Activated CD8-positive, alpha-beta T cell treated with anti-CD3 and anti-CD28 coated beads for 36 hours (primary cell): Measurements from ENCODE around the gene THRB. TPM values are rescaled to one million over a fixed set of nuclear protein-coding genes. Genes with fewer than 3 reads are reported as not detected.

ENCODE experiments used
- ATAC-seq: fragments of 200-7000 bp; cut with Tn5 transposase; one replicate; pipeline ENCODE4 v1.10.0; 2021; ENCODE audit warnings: mild to moderate bottlenecking, moderate library complexity
- CTCF ChIA-PET: fragments of 350-600 bp; sonication (Branson Sonifier 250); formaldehyde crosslinking; loops from one replicate; lab custom pipeline; 2021; ENCODE audit warnings: antibody characterized with exemption; lab: Charles Lee
- POLR2A ChIA-PET: fragments of 350-600 bp; sonication (Branson Sonifier 250); formaldehyde crosslinking; loops from one replicate; lab custom pipeline; 2021; ENCODE audit warnings: antibody characterized with exemption; lab: Charles Lee
- DNase-seq: peaks from one replicate; pipeline ENCODE4 v3.0.0-alpha.2; 2020
- H3K27ac Mint-ChIP-seq: one replicate; pipeline ENCODE4 v1.8.0; 2021; ENCODE audit warnings: mild to moderate bottlenecking, mixed read lengths
- H3K27me3 Mint-ChIP-seq: one replicate; pipeline ENCODE4 v1.8.0; 2021; ENCODE audit warnings: mixed read lengths
- H3K36me3 Mint-ChIP-seq: one replicate; pipeline ENCODE4 v1.8.0; 2021; ENCODE audit warnings: low read depth, mixed read lengths
- H3K4me1 Mint-ChIP-seq: one replicate; pipeline ENCODE4 v1.8.0; 2021; ENCODE audit warnings: low read depth, mixed read lengths
- H3K4me3 Mint-ChIP-seq: one replicate; pipeline ENCODE4 v1.8.0; 2021; ENCODE audit warnings: mild to moderate bottlenecking, moderate library complexity, mixed read lengths
- H3K9me3 Mint-ChIP-seq: one replicate; pipeline ENCODE4 v1.8.0; 2021; ENCODE audit warnings: mixed read lengths
- intact Hi-C: fragments of 100-400 bp; cut with micrococcal nuclease; formaldehyde crosslinking; loops from one replicate; pipeline ENCODE4 v1.10.0; 2022
- total RNA-seq, 2 experiments: library from RNA; stranded (reverse); gene quantifications; one replicate each; pipeline ENCODE4 v1.2.3, GENCODE V29; 2021
- TF ChIP-seq, protein P1 (sequence below): fragments of 200-600 bp; IDR thresholded peaks from one replicate; pipeline ENCODE4 v1.8.0; 2022; ENCODE audit warnings: antibody characterized with exemption, mild to moderate bottlenecking

The THRB gene
- total RNA-seq, 2 experiments from 2014 or later, result not detected

DNA sequence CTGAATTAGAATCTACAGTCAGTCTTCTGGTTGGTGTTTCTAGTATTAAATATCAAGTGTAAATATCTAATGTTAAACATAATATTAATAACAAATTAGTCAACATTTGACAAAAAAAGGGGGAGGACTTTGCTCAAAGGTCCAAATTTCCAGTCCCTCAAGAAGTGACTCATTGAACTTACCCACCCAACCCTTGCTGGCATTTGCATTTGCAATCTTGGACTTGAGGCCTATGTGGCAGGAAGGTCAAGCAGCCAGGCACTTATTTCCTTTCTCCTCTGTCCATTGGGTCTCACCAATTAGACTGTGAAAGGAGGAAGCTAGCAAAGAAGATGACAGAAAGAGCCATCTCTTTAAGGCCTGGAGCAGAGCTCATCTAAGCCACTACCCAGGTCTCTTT is 174.0 kb downstream of the THRB start:
- Mint-ChIP-seq H3K27ac (no peak overlapping the region), H3K36me3 (no peaks in the 10 kb centered on the region), H3K4me3 (no peak overlapping the region), H3K27me3 (peaks cover 2% of the 10 kb centered on the region), H3K4me1 (no peaks in the 10 kb centered on the region), H3K9me3 (peaks cover 4% of the 10 kb centered on the region)
- DNase-seq (no peak), ATAC-seq (no peak)
- TF ChIP-seq, protein P1, sequence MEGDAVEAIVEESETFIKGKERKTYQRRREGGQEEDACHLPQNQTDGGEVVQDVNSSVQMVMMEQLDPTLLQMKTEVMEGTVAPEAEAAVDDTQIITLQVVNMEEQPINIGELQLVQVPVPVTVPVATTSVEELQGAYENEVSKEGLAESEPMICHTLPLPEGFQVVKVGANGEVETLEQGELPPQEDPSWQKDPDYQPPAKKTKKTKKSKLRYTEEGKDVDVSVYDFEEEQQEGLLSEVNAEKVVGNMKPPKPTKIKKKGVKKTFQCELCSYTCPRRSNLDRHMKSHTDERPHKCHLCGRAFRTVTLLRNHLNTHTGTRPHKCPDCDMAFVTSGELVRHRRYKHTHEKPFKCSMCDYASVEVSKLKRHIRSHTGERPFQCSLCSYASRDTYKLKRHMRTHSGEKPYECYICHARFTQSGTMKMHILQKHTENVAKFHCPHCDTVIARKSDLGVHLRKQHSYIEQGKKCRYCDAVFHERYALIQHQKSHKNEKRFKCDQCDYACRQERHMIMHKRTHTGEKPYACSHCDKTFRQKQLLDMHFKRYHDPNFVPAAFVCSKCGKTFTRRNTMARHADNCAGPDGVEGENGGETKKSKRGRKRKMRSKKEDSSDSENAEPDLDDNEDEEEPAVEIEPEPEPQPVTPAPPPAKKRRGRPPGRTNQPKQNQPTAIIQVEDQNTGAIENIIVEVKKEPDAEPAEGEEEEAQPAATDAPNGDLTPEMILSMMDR, result no peak
- CTCF ChIA-PET, result no interaction called here
- POLR2A ChIA-PET, result no interaction called here
- intact Hi-C loops, result no loop called here

DNA sequence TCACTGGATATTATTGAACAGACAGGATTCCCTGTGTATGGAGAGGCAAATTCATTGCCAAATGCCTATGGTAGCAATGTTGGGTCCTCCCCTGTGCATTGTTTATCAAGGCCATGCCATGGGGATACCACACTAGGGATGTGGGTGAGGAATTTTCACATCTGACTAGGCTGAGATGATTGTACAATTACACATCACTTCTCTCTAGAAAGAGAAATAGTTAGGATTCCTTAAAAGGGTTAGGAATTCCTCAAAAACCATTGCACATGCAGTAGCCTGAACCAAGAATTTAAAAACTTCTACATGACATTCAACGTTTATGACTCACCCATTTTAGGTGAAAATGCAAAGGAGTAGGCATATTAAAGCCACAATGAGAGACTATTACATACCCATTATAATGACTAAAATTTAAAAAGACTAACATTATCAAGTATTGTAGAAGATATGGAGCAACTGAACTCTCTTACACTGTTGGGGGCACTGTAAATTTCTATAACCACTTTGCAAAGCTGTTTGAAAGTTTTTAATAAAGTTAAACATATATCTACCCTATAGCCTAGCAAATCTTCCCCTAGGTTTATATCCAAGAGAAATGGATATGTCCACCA is 175.9 kb downstream of the THRB start:
- no peak for ATAC-seq
- Mint-ChIP-seq H3K9me3 (peaks cover 4% of the 10 kb centered on the region), H3K36me3 (no peaks in the 10 kb centered on the region), H3K4me3 (no peak overlapping the region), H3K27me3 (peaks cover 3% of the 10 kb centered on the region), H3K27ac (no peak overlapping the region), H3K4me1 (no peaks in the 10 kb centered on the region)
- CTCF ChIA-PET, result no interaction called here
- POLR2A ChIA-PET, result no interaction called here
- intact Hi-C loops, result no loop called here
- TF ChIP-seq, protein P1, result no peak
- DNase-seq, result no peak

DNA sequence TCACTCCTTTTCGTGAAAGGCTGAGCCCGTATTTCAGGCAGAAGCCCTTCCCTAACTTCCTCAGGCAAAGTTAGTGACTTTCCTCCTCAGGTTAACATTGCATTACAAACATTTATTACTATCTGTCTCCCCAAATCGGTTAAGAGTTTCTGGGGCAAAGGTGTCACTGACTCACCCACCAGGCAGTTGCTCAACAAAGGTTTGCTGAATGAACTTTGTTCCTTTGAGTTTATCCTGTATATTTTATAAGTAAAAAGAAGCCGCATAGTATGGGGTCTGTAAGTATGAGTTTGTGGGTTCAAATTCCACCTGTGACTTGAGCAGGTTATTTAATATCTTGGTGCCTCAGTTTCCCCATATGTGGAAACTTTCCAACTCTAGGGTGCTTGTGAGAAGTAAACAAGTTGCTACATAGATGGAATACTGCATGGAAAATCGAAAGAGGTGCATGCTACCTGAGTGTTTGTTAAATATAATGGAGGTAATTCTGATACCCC is 177.7 kb downstream of the THRB start:
- DNase-seq (no peak), ATAC-seq (no peak)
- ChIA-PET POLR2A (no interaction called here), CTCF (no interaction called here)
- intact Hi-C loops, result no loop called here
- TF ChIP-seq, protein P1, result no peak
- H3K27ac Mint-ChIP-seq, result no peak overlapping the region
- peaks cover 4% of the 10 kb centered on the region for H3K9me3 Mint-ChIP-seq
- no peaks in the 10 kb centered on the region for H3K4me1 Mint-ChIP-seq
- H3K4me3 Mint-ChIP-seq, result no peak overlapping the region
- no peaks in the 10 kb centered on the region for H3K36me3 Mint-ChIP-seq
- peaks cover 3% of the 10 kb centered on the region for H3K27me3 Mint-ChIP-seq

DNA sequence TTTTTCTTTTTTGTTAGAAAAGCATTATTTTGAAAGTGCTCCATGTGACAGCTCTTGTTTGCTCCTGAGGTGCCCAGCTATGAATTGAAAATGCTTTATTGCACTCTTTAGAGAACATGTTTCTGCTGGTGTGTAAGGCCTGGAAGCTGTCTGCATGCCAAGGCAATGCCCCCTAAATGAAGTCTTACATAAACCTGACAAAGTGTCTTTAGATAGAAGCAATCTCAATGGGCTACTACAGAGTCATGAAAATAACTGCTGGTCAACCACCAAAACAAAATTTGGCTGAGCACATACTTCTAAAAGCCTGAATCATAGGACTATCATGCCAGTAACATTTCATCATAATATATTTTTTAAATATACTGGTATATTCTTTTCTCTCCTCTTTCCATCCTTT is 178.7 kb downstream of the THRB start:
- H3K27me3 Mint-ChIP-seq, result peaks cover 3% of the 10 kb centered on the region
- intact Hi-C loops, result no loop called here
- no peaks in the 10 kb centered on the region for H3K4me1 Mint-ChIP-seq
- TF ChIP-seq, protein P1, result no peak
- H3K36me3 Mint-ChIP-seq, result no peaks in the 10 kb centered on the region
- H3K27ac Mint-ChIP-seq, result no peak overlapping the region
- no peak for ATAC-seq
- CTCF ChIA-PET, result interaction anchor here (0.9 kb wide), 1 partner anchor 11 kb away, joined by 3 read pairs; no protein-coding TSS in a partner anchor
- POLR2A ChIA-PET, result no interaction called here
- no peak for DNase-seq
- peaks cover 4% of the 10 kb centered on the region for H3K9me3 Mint-ChIP-seq
- H3K4me3 Mint-ChIP-seq, result no peak overlapping the region

DNA sequence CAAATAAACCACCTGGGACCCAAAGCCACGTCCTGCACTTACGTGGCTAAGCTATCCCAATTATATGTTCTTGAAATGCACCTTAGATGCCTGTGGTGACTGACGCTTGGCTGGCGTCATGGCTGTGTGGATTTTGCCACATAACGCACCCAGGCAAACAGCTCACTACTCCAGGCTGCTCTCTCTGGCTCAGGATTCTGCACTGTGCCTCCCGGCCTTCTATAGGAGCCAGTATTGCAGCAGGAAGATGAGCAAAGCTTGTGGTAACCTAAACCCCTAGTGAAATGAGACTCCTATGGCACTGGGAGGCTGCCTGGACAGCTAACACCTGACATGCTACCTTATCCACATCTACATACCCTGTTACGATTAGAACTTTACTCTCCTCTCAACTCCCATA is 179.3 kb downstream of the THRB start:
- intact Hi-C loops, result no loop called here
- DNase-seq (no peak), ATAC-seq (no peak)
- POLR2A ChIA-PET, result no interaction called here
- Mint-ChIP-seq H3K27ac (no peak overlapping the region), H3K36me3 (no peaks in the 10 kb centered on the region), H3K9me3 (peaks cover 4% of the 10 kb centered on the region), H3K27me3 (peaks cover 3% of the 10 kb centered on the region), H3K4me3 (no peak overlapping the region), H3K4me1 (no peaks in the 10 kb centered on the region)
- TF ChIP-seq, protein P1, result no peak
- CTCF ChIA-PET, result interaction anchor here (0.9 kb wide), 1 partner anchor 11 kb away, joined by 3 read pairs; no protein-coding TSS in a partner anchor
